AG09319 (cell line): ENCODE measurements around the gene KIF3B.
"Not testable (repeated sequence)": the region's sequence is repeated elsewhere in the genome, so short reads cannot be mapped to it uniquely, and the experiment has no call there.

Experiments used
- DNase-seq: peaks from one replicate; pipeline ENCODE4 v3.0.0-alpha.2; 2010; ENCODE audit warnings: low read depth; ENCODE audit errors: extremely low read depth
- TF ChIP-seq, protein P1 (sequence below): IDR thresholded peaks from 2 replicates; pipeline ENCODE4 v1.5.1; 2011; ENCODE audit warnings: low read depth, mild to moderate bottlenecking, inconsistent platforms, low read length, moderate library complexity

Gene KIF3B

DNA sequence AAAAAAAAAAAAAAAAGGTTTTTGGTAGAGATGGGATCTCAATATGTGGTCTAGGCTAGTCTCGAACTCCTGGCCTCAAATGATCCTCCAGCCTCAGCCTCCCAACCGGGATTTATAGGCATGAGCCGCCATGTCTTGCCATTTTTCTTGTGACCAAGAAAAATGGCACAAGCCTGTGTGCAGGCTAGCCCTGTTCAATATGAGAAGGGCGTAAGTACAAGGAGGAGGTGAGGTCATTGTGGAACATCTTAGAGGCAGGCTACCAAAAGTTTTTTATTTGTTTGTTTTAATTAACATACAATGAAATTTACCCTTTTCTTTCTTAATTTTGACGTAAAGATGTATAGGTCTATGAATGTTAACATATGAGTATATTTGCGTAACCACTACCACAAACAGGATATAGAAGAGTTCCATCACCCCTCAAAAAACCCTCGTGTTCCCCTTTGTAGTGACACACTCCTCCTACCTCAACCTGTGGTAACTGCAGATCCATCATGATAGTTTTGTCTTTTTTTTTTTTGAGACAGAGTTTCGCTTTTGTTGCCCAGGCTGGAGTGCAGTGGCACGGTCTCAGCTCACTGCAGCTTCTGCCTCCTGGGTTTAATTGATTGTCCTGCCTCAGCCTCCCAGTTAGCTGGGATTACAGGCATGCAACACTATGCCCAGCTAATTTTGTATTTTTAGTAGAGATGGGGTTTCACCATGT, 28.3 kb upstream of the KIF3B start:
- no peak for DNase-seq
- TF ChIP-seq, protein P1, sequence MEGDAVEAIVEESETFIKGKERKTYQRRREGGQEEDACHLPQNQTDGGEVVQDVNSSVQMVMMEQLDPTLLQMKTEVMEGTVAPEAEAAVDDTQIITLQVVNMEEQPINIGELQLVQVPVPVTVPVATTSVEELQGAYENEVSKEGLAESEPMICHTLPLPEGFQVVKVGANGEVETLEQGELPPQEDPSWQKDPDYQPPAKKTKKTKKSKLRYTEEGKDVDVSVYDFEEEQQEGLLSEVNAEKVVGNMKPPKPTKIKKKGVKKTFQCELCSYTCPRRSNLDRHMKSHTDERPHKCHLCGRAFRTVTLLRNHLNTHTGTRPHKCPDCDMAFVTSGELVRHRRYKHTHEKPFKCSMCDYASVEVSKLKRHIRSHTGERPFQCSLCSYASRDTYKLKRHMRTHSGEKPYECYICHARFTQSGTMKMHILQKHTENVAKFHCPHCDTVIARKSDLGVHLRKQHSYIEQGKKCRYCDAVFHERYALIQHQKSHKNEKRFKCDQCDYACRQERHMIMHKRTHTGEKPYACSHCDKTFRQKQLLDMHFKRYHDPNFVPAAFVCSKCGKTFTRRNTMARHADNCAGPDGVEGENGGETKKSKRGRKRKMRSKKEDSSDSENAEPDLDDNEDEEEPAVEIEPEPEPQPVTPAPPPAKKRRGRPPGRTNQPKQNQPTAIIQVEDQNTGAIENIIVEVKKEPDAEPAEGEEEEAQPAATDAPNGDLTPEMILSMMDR, result no peak

DNA sequence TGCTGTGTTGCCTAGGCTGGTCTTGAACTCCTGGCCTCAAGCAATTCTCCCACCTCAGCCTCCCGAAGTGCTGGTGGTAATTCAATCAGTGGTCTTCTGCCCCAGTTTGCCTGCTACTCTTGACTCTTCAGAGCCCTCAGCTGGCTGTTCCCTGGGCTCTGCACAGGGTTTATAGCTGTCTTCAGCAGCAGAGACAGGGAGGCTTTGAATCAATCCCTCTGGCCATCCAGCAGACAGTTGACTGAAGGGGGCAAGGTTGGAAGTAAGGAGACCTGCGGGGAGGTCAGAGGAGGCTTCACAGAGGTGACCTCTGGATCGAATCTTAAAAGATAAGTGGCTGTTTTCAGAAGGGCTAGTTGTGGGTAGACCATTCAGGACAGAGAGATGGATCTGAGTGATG, 26.0 kb upstream of the KIF3B start:
- TF ChIP-seq, protein P1, result no peak
- no peak for DNase-seq

DNA sequence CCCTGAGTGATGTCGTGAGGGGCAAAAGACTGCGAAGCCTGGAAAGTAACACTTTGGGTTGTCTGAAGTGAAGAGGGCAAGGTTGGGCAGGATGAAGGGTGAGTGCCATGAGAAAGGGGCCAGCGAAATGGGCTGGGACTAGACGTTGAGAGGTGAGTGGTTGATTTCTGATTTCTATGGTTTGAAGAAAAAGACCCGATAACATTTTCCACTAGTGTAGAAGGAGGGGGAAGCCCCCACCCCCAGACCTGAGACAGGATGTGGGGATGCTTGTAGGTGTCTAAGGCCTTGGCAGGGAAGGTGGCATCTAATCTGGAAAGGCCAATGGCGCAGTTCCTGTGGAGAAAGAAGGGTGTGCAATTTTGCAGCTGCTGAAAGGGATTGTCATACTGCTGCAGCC, 25.3 kb upstream of the KIF3B start:
- DNase-seq, result no peak
- TF ChIP-seq, protein P1, result no peak

DNA sequence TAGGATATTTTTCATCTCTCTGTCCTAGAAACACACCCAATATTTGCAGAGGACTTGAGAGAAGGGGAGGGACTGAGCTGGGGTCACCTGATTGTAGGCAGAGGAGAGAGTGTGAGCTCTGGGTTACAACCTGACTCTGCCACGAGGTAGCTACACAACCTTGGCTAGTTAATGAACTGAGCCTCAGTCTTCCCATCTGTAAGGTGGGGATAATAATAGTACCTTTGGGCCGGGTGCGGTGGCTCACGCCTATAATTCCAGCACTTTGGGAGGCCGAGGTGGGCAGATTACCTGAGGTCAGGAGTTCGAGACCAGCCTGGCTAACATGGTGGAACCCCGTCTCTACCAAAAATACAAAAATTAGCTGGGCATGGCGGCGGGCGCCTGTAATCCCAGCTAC, 16.5 kb upstream of the KIF3B start:
- not testable (repeated sequence) for DNase-seq

DNA sequence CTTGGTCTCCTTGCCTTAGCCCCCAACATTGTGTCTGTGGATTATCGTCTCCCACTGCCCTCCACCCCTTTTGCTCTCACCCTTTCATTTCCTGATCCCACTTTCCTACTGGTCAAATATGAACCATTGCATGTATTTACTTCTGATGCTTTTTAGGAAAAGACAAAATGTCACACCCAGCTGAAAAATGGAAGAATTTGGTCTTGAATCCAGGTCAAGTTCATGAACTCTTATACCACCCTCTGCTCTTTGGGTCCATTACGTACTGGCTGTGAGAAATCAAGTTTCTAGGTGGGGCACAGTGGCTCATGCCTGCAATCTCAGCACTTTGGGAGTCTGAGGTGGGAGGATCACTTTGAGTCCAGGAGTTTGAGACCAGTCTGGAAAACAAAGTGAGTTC, 15.8 kb upstream of the KIF3B start:
- TF ChIP-seq, protein P1, result no peak
- no peak for DNase-seq

DNA sequence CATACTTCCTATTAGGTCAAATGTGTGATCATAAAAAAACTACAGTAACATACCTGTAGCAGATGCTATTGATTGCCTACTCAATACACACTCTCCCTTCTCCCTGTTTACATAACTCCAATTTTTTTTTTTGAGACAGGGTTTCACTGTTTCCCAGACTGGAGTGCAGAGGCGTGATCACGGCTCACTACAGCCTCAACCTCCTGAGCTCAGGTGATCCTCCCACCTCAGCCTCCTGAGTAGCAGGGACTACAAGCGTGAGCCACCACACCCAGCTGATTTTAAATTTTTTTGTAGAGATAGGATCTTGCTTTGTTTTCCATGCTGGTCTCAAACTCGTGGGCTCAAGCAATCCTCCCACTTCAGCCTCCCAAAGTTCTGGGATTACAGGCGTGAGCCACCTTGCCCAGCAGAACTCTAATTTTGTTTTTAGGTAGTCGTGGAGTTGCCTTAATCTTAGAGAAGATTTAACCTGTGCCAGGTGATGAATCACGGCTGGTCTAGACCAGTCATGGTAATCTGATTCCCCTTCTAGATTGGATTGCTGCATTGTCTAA, 14.0 kb upstream of the KIF3B start:
- TF ChIP-seq, protein P1, result no peak
- no peak for DNase-seq

DNA sequence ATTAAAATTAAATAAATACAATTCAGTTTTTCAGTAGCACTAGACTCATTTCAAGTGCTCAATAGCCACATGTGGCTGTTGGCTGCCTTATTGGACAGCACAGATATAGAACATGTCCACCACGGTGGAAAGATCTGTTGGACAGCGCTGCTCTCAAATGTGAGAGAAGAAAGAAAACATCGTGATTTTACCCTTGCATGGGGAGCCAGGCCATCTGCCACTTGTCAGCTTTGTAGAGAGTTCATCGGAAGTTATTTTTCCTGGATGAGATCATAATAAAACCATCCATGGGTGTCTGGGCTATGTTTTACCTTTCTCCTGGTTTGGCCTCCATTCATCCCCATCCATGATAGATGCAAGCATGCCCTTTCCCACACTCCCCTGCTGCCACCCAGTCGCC, 5.8 kb upstream of the KIF3B start:
- TF ChIP-seq, protein P1, result no peak
- no peak for DNase-seq

DNA sequence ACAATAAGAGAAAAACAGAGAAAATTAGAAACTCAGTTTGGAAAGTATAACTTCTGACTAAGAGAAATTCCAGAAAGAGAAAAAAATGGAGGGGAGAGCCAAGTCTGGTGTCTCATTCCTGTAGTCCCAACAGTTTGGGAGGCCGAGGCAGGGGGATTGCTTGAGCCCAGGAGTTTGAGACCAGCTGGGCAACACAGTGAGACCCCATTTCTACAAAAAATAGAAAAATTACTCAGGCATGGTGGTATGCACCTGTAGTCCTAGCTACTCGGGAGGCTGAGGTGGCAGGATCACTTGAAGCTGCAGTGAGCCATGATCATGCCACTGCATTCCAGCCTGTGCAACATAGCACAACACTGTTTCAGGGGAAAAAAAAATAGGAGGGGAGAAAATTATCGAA, 3.1 kb upstream of the KIF3B start:
- DNase-seq, result no peak
- TF ChIP-seq, protein P1, result no peak

DNA sequence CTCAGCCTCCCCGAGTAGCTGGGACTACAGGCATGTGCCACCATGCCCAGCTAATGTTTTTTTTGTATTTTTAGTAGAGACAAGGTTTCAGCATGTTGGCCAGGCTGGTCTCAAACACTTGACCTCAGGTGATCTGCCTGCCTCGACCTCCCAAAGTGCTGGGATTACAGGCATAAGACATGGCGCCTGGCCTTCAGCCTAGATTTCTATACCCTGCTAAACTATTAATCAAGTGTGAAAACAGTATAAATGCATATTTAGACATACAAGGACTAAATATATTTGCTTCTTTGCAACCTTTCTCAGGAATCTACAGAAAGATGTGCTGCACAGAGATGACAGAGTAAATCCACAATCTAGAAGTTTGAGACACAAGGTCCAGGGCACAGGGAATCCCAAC, 2.3 kb upstream of the KIF3B start:
- DNase-seq, result not testable (repeated sequence)
